Tibial nerve (tissue), 4 donors: Measurements from ENCODE around the gene FOXRED1.

Source experiments
- CTCF ChIP-seq, 5 experiments: fragments of 200-600 bp in 3 of 5; fragments of 450-650 bp in 2 of 5; sonication (generic) in 3 of 5; IDR thresholded peaks; one replicate each; pipeline ENCODE4 v1.5.1; 2016 to 2019; ENCODE audit warnings: antibody characterized with exemption in 5 of 5, mild to moderate bottlenecking in 3 of 5, moderate library complexity in 2 of 5
- EP300 ChIP-seq, 2 donors: sonication (generic); formaldehyde crosslinking; IDR thresholded peaks; one replicate each; pipeline ENCODE4 v1.6.1; 2017; ENCODE audit warnings: antibody characterized with exemption in 2 of 2, mild to moderate bottlenecking in 1 of 2

- TF ChIP-seq CTCF (IDR thresholded peaks at IDR 0.05) (no peak), EP300 (IDR thresholded peaks at IDR 0.05) (no peak)
Measured at GRCh38 chr11:126265811-126266210, 3.1 kb upstream of the FOXRED1 start.
